HEK293 (cell line): ENCODE data around the gene CHMP6.

Experiments used
- CTCF ChIA-PET: fragments of 350-600 bp; formaldehyde crosslinking; extraction: SDS; loops from one replicate; lab custom pipeline; 2021; ENCODE audit warnings: antibody characterized with exemption; lab: Yijun Ruan, JAX
- POLR2A ChIA-PET: fragments of 300-600 bp; formaldehyde crosslinking; extraction: SDS; loops from one replicate; lab custom pipeline; 2020; ENCODE audit warnings: antibody characterized with exemption, inconsistent platforms; lab: Yijun Ruan, JAX
- H3K27ac ChIP-seq: fragments of 200-500 bp; sonication (Bioruptor generic); 2 replicates; pipeline ENCODE4 v1.5.1; 2014; ENCODE audit warnings: low read depth, low read length, control low read depth, inconsistent platforms; ENCODE audit errors: extremely low read depth
- H3K36me3 ChIP-seq, 2 experiments: fragments of 200-500 bp in 1 of 2; sonication (Bioruptor generic) in 1 of 2; 1 replicate in 1 of 2; 2 replicates in 1 of 2; pipeline ENCODE4 v1.5.1; 2014 to 2017; ENCODE audit warnings: inconsistent platforms in 2 of 2, low read length in 2 of 2; ENCODE audit not compliant: control insufficient read depth in 2 of 2, insufficient read depth in 1 of 2
- H3K4me1 ChIP-seq: fragments of 200-500 bp; sonication (Bioruptor generic); 2 replicates; pipeline ENCODE4 v1.5.1; 2014; ENCODE audit warnings: mild to moderate bottlenecking, low read length, inconsistent platforms; ENCODE audit not compliant: control insufficient read depth, insufficient read depth
- H3K4me3 ChIP-seq: 2 replicates; pipeline ENCODE4 v1.5.1; 2011; ENCODE audit warnings: low read depth, mild to moderate bottlenecking, control low read depth, low read length, moderate library complexity
- H3K9me3 ChIP-seq: fragments of 200-500 bp; sonication (Bioruptor generic); 2 replicates; pipeline ENCODE4 v1.5.1; 2014; ENCODE audit warnings: low read depth, low read length, inconsistent platforms; ENCODE audit not compliant: control insufficient read depth, insufficient read depth
- BCL6B ChIP-seq: fragments of 450-650 bp; formaldehyde crosslinking; IDR thresholded peaks from 2 replicates; pipeline ENCODE4 v1.5.1; 2017; ENCODE audit warnings: missing biosample characterization, missing genetic modification characterization
- ELK4 ChIP-seq: IDR thresholded peaks from 2 replicates; pipeline ENCODE4 v1.6.1; 2011; ENCODE audit warnings: mild to moderate bottlenecking, low read depth, low read length, borderline replicate concordance
- HOXC10 ChIP-seq: sonication (generic); formaldehyde crosslinking; IDR thresholded peaks from 2 replicates; pipeline ENCODE4 v1.8.1; 2023; ENCODE audit warnings: mild to moderate bottlenecking, missing genetic modification reagents
- OSR2 ChIP-seq: fragments of 450-650 bp; formaldehyde crosslinking; IDR thresholded peaks from 2 replicates; pipeline ENCODE4 v1.5.1; 2016; ENCODE audit warnings: missing biosample characterization, missing genetic modification characterization
- REST ChIP-seq: fragments of 450-650 bp; formaldehyde crosslinking; IDR thresholded peaks from 2 replicates; pipeline ENCODE4 v1.5.1; 2016; ENCODE audit warnings: missing biosample characterization, missing genetic modification characterization
- SCRT1 ChIP-seq: fragments of 450-650 bp; formaldehyde crosslinking; IDR thresholded peaks from 2 replicates; pipeline ENCODE4 v1.5.1; 2016; ENCODE audit warnings: missing biosample characterization, missing genetic modification characterization, borderline replicate concordance
- SP2 ChIP-seq: fragments of 450-650 bp; formaldehyde crosslinking; IDR thresholded peaks from 2 replicates; pipeline ENCODE4 v1.5.1; 2016; ENCODE audit warnings: missing biosample characterization, missing genetic modification characterization
- TRIM28 ChIP-seq: IDR thresholded peaks from 2 replicates; pipeline ENCODE4 v1.6.1; 2011; ENCODE audit warnings: low read length, control low read depth, borderline replicate concordance
- ZBTB17 ChIP-seq: fragments of 450-650 bp; formaldehyde crosslinking; IDR thresholded peaks from 2 replicates; pipeline ENCODE4 v1.5.1; 2016; ENCODE audit warnings: missing biosample characterization, missing genetic modification characterization
- ZNF140 ChIP-seq: fragments of 450-650 bp; formaldehyde crosslinking; IDR thresholded peaks from 2 replicates; pipeline ENCODE4 v1.5.1; 2016; ENCODE audit warnings: missing biosample characterization, missing genetic modification characterization
- ZNF175 ChIP-seq: fragments of 450-650 bp; formaldehyde crosslinking; IDR thresholded peaks from 2 replicates; pipeline ENCODE4 v1.5.1; 2016; ENCODE audit warnings: missing biosample characterization, missing genetic modification characterization
- ZNF600 ChIP-seq: fragments of 450-650 bp; formaldehyde crosslinking; IDR thresholded peaks from 2 replicates; pipeline ENCODE4 v1.5.1; 2016; ENCODE audit warnings: missing biosample characterization, missing genetic modification characterization
- TF ChIP-seq, protein P1 (sequence below): fragments of 450-650 bp; formaldehyde crosslinking; IDR thresholded peaks from 2 replicates; pipeline ENCODE4 v1.5.1; 2017; ENCODE audit warnings: missing biosample characterization, missing genetic modification characterization
- TF ChIP-seq, protein P2 (sequence below): fragments of 450-650 bp; formaldehyde crosslinking; IDR thresholded peaks from 2 replicates; pipeline ENCODE4 v1.5.1; 2016; ENCODE audit warnings: missing biosample characterization, missing genetic modification characterization

The CHMP6 gene

GRCh38 chr17:81018044-81018802 lies 26.6 kb downstream of the CHMP6 start:
- Histone ChIP-seq H3K36me3 (no peaks in the 10 kb centered on the region), H3K4me1 (no peaks in the 10 kb centered on the region), H3K27ac (no peak overlapping the region), H3K9me3 (no peaks in the 10 kb centered on the region), H3K4me3 (no peak overlapping the region)
- CTCF ChIA-PET = interaction anchor here (0.7 to 3.5 kb wide), 7 partner anchors 8 to 204 kb away, joined by 3 to 14 read pairs (median 3); partner anchors contain the start of gene CEP131
- POLR2A ChIA-PET = interaction anchor here (0.9 to 1.5 kb wide), 2 partner anchors 11 to 17 kb away, joined by 3 to 5 read pairs; partner anchors contain the start of gene BAIAP2
- TF ChIP-seq SP2 (tag by site-specific recombination) (peak; percentile 16; the same call in 1 of the 2 replicates), SCRT1 (no peak), TRIM28 (peak; percentile 69; the same call in 1 of the 2 replicates), ZBTB17 (tag by site-specific recombination) (peak; percentile 31; the same call in 1 of the 2 replicates), ZNF175 (tag by site-specific recombination) (no peak), ZNF600 (tag by site-specific recombination) (peak; percentile 93), HOXC10 (no peak), ELK4 (no peak), REST (tag by site-specific recombination) (no peak), OSR2 (tag by site-specific recombination) (peak; percentile 45; the same call in 1 of the 2 replicates), BCL6B (peak; percentile 59; the same call in 1 of the 2 replicates), ZNF140 (peak; percentile 83; the same call in 1 of the 2 replicates)
- TF ChIP-seq, protein P1, sequence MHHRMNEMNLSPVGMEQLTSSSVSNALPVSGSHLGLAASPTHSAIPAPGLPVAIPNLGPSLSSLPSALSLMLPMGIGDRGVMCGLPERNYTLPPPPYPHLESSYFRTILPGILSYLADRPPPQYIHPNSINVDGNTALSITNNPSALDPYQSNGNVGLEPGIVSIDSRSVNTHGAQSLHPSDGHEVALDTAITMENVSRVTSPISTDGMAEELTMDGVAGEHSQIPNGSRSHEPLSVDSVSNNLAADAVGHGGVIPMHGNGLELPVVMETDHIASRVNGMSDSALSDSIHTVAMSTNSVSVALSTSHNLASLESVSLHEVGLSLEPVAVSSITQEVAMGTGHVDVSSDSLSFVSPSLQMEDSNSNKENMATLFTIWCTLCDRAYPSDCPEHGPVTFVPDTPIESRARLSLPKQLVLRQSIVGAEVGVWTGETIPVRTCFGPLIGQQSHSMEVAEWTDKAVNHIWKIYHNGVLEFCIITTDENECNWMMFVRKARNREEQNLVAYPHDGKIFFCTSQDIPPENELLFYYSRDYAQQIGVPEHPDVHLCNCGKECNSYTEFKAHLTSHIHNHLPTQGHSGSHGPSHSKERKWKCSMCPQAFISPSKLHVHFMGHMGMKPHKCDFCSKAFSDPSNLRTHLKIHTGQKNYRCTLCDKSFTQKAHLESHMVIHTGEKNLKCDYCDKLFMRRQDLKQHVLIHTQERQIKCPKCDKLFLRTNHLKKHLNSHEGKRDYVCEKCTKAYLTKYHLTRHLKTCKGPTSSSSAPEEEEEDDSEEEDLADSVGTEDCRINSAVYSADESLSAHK (tag by site-specific recombination) = 0 out of 2 replicates have a peak, but pooled peaks have one; percentile 19
- TF ChIP-seq, protein P2, sequence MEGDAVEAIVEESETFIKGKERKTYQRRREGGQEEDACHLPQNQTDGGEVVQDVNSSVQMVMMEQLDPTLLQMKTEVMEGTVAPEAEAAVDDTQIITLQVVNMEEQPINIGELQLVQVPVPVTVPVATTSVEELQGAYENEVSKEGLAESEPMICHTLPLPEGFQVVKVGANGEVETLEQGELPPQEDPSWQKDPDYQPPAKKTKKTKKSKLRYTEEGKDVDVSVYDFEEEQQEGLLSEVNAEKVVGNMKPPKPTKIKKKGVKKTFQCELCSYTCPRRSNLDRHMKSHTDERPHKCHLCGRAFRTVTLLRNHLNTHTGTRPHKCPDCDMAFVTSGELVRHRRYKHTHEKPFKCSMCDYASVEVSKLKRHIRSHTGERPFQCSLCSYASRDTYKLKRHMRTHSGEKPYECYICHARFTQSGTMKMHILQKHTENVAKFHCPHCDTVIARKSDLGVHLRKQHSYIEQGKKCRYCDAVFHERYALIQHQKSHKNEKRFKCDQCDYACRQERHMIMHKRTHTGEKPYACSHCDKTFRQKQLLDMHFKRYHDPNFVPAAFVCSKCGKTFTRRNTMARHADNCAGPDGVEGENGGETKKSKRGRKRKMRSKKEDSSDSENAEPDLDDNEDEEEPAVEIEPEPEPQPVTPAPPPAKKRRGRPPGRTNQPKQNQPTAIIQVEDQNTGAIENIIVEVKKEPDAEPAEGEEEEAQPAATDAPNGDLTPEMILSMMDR (tag by site-specific recombination) = no peak
